PC-3 (cell line): ENCODE results near the gene PDE9A.

Source experiments
- CTCF ChIP-seq: fragments of 300-600 bp; sonication (generic); conservative IDR thresholded peaks from 2 replicates; pipeline ENCODE4 v1.5.1; 2017; ENCODE audit warnings: antibody characterized with exemption, low read depth, mild to moderate bottlenecking, low read length
- EZH2 ChIP-seq: fragments of 300-600 bp; sonication (generic); IDR thresholded peaks from one replicate; pipeline ENCODE4 v1.6.1; 2017; ENCODE audit warnings: antibody characterized with exemption, mild to moderate bottlenecking, low read length; ENCODE audit not compliant: unreplicated experiment

GRCh38 chr21:42677339-42678321 is 24.2 kb downstream of the PDE9A start:
- TF ChIP-seq CTCF, result no peak
- TF ChIP-seq EZH2, result no peak
